Activated CD8-positive, alpha-beta T cell treated with anti-CD3 and anti-CD28 coated beads for 36 hours (primary cell): ENCODE results near the gene NOTCH3. TPM values are rescaled to one million over a fixed set of nuclear protein-coding genes. Genes with fewer than 3 reads are reported as not detected.

ENCODE experiments used
- ATAC-seq: fragments of 200-7000 bp; cut with Tn5 transposase; one replicate; pipeline ENCODE4 v1.10.0; 2021; ENCODE audit warnings: mild to moderate bottlenecking, moderate library complexity
- CTCF ChIA-PET: fragments of 350-600 bp; sonication (Branson Sonifier 250); formaldehyde crosslinking; loops from one replicate; lab custom pipeline; 2021; ENCODE audit warnings: antibody characterized with exemption; lab: Charles Lee
- POLR2A ChIA-PET: fragments of 350-600 bp; sonication (Branson Sonifier 250); formaldehyde crosslinking; loops from one replicate; lab custom pipeline; 2021; ENCODE audit warnings: antibody characterized with exemption; lab: Charles Lee
- DNase-seq: peaks from one replicate; pipeline ENCODE4 v3.0.0-alpha.2; 2020
- H3K27ac Mint-ChIP-seq: one replicate; pipeline ENCODE4 v1.8.0; 2021; ENCODE audit warnings: mild to moderate bottlenecking, mixed read lengths
- H3K27me3 Mint-ChIP-seq: one replicate; pipeline ENCODE4 v1.8.0; 2021; ENCODE audit warnings: mixed read lengths
- H3K36me3 Mint-ChIP-seq: one replicate; pipeline ENCODE4 v1.8.0; 2021; ENCODE audit warnings: low read depth, mixed read lengths
- H3K4me1 Mint-ChIP-seq: one replicate; pipeline ENCODE4 v1.8.0; 2021; ENCODE audit warnings: low read depth, mixed read lengths
- H3K4me3 Mint-ChIP-seq: one replicate; pipeline ENCODE4 v1.8.0; 2021; ENCODE audit warnings: mild to moderate bottlenecking, moderate library complexity, mixed read lengths
- H3K9me3 Mint-ChIP-seq: one replicate; pipeline ENCODE4 v1.8.0; 2021; ENCODE audit warnings: mixed read lengths
- CTCF ChIP-seq: fragments of 200-600 bp; IDR thresholded peaks from one replicate; pipeline ENCODE4 v1.8.0; 2022; ENCODE audit warnings: antibody characterized with exemption, mild to moderate bottlenecking
- intact Hi-C: fragments of 100-400 bp; cut with micrococcal nuclease; formaldehyde crosslinking; loops from one replicate; pipeline ENCODE4 v1.10.0; 2022
- total RNA-seq, 2 experiments: library from RNA; stranded (reverse); gene quantifications; one replicate each; pipeline ENCODE4 v1.2.3, GENCODE V29; 2021

NOTCH3 gene
- total RNA-seq, 2 experiments from 2014 or later, result 0.16 TPM; not detected in 1

- ATAC-seq (no peak), DNase-seq (no peak)
- no peaks in the 10 kb centered on the region for H3K9me3 Mint-ChIP-seq
- intact Hi-C loops, result no loop called here
- H3K27ac Mint-ChIP-seq, result no peak overlapping the region
- no peak overlapping the region for H3K4me3 Mint-ChIP-seq
- POLR2A ChIA-PET, result interaction anchor here (1.4 kb wide), 1 partner anchor 21 kb away, joined by 4 read pairs; no protein-coding TSS in a partner anchor
- CTCF ChIA-PET, result no interaction called here
- H3K27me3 Mint-ChIP-seq, result peaks cover 53% of the 10 kb centered on the region
- TF ChIP-seq CTCF, result no peak
- H3K4me1 Mint-ChIP-seq, result peaks cover 9% of the 10 kb centered on the region
- H3K36me3 Mint-ChIP-seq, result no peaks in the 10 kb centered on the region
These were observed 1.7 kb downstream of the NOTCH3 start for GRCh38 chr19:15198951-15199660.

DNA sequence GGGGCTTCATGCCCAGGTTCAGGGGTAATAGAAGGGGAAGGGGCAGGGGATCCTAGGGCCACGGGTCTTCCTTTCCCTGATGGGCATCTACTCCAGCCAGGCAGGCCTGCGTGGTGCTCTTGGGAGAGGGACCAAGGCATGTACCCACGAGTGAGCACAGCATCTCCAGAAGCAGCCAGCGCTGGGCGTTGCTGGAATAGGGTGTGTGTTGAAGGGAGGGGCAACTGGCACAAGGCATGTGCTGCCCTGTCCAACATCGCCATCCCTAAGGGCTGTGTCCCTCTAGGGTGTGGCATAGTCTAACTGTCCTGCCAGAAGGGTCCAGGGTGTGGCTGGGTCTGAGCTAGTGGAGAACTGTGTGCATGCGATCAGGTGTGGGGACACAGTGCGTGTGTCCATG lies 2.9 kb downstream of the NOTCH3 start:
- DNase-seq, result no peak
- Mint-ChIP-seq H3K9me3 (no peaks in the 10 kb centered on the region), H3K4me1 (peaks cover 9% of the 10 kb centered on the region), H3K4me3 (no peak overlapping the region), H3K27ac (no peak overlapping the region), H3K36me3 (no peaks in the 10 kb centered on the region), H3K27me3 (peaks cover 53% of the 10 kb centered on the region)
- ChIA-PET CTCF (no interaction called here), POLR2A (no interaction called here)
- ATAC-seq, result no peak
- intact Hi-C loops, result no loop called here
- TF ChIP-seq CTCF, result no peak

DNA sequence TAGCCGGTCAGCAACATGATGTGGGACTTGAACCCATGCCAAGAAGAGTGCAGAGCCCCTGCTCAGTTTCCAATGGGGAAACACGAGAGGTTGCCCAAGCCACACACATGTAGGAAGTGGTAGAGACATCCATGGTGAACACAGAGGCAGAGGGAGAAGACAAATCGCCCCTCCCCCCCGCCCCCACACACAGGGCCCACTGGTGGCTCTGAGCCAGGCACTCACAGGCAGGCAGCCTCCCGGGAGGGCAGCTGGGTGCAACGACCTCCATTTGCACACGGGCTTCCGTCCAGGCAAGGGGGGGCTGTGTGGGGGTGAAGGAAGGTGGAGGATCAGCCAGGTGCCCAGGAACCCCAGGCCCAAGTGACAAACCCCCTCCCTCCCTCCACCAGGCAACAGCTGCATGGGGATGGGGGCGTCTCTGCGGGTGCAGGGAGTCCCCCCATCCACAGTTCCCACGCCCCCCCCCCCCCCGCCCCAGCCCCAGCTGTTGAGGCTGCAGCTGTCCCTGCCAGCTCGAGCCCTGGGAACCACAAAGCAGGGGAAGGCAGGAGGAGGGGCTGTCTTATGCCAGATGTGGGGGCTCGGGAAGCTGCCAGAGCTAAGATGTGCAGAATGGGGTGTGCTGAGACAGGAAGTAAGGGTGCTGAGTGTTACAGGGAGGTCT lies 3.4 kb downstream of the NOTCH3 start:
- POLR2A ChIA-PET, result no interaction called here
- CTCF ChIA-PET, result no interaction called here
- intact Hi-C loops, result no loop called here
- ATAC-seq (no peak), DNase-seq (peak; percentile 4)
- no peak for TF ChIP-seq CTCF
- no peak overlapping the region for H3K4me3 Mint-ChIP-seq
- no peaks in the 10 kb centered on the region for H3K36me3 Mint-ChIP-seq
- no peaks in the 10 kb centered on the region for H3K9me3 Mint-ChIP-seq
- H3K4me1 Mint-ChIP-seq, result peaks cover 9% of the 10 kb centered on the region
- peaks cover 52% of the 10 kb centered on the region for H3K27me3 Mint-ChIP-seq
- no peak overlapping the region for H3K27ac Mint-ChIP-seq

DNA sequence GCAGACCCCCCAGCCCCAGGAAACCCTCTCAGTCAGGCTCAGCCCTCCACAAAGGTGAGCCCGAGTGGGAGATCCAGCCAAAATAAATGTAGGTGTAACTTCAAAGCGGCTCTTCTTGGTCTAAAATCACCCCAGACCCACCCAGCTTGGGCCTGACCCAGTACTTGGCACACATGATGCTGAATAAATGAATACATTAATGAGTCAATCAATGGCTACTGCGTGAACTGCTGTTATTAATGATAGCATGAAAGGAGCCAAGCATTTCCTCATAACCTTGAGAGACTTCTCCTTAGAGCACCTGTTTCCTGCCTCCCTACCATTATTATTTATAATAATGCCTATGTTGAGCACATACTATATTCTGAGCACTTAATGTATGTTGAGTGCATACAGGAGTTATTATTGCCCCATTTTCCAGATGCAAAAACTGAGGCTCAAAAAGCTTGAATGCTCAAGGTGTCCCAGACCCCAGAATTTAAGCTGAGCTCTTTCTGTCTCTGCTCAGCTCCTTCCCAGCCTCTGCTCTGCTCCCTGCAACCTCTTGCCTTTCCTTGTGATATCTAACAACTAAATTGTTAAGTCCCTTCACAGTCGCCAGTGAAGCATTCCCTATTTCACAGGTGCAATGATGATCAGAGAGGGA lies 4.3 kb downstream of the NOTCH3 start:
- H3K4me1 Mint-ChIP-seq, result peaks cover 9% of the 10 kb centered on the region
- no peaks in the 10 kb centered on the region for H3K9me3 Mint-ChIP-seq
- no peak for TF ChIP-seq CTCF
- ChIA-PET CTCF (no interaction called here), POLR2A (no interaction called here)
- H3K36me3 Mint-ChIP-seq, result no peaks in the 10 kb centered on the region
- no peak overlapping the region for H3K4me3 Mint-ChIP-seq
- no peak for DNase-seq
- peaks cover 55% of the 10 kb centered on the region for H3K27me3 Mint-ChIP-seq
- ATAC-seq, result no peak
- no peak overlapping the region for H3K27ac Mint-ChIP-seq
- intact Hi-C loops, result no loop called here
